Measurements from ENCODE around the gene SCN3B.

SCN3B gene

GRCh38 chr11:123594921-123595320 lies 59.5 kb downstream of the SCN3B start:
- no peak for DNase-seq (ENCODE audit: low spot score)

- no peak for DNase-seq (ENCODE audit: low spot score)
Observed at GRCh38 chr11:123594188-123594901, 60.1 kb downstream of the SCN3B start.

DNA sequence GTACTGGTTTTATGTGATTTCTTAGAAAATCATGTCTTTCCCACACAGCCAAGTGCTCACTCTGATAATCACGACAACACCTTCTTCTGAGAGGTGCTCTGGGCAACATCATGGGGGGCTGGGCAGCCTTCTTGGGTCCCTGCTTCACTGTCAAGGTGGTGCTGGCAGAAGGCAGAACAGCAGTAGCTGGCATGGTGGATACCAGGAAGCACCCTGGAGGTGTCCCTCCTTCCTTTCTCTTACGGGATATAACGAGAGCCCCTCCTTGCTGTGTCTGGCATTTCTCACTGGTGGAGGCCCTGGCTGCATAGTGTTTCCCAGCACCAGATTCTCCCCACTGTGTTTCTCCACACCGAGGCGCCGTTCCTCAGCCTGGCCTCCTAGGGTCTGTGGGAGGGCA lies 60.9 kb downstream of the SCN3B start:
- no peak for DNase-seq (ENCODE audit: low spot score)

DNA sequence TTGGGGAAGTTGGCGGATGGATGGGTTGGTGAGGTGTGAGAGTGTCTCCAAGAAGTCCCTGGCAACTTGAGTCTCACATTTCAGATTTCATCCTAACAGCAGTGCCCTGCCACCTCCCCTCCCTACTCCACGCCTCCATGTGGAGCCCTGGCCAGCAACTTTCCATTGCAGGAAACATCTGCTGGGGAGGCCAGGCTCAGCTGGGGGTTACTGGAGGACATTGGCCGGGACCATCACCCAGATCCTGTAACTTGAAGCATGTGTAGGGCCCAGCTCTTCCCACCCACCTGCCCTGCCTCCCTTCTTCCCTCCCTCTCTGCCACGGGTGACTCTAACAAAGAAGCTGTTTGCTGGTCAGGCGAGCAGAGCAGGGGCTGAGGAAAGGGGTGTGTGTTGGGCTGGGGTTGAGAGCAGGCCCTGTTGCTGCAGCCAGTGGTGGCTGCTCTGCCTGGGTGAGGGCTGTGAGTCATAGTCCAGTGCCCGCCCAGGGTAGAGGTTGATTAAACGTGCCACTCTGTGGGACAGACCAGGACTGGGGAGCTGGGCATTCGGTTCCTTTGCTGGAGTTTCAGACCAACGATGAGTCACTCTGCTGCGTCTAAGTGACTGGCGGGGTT lies 64.0 kb downstream of the SCN3B start:
- no peak for DNase-seq (ENCODE audit: low spot score)

DNA sequence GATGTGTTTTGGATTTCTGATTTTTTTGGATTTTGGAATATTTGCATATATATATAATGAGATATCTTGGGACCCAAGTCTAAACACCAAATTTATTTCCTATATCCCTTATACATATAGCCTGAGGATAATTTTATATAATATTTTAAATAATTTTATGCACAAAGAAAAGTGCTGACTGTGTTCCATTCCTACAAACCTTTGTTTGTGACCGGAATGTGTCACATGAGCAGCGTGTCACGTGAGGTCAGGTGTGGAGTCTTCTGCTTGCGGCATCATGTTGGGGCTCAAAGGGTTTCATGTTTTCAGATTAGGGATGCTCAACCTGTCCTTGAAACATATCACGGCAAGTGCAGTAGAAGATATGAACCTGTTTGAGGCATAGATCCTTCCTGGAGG lies 65.6 kb downstream of the SCN3B start:
- DNase-seq (ENCODE audit: low spot score), result no peak

DNA sequence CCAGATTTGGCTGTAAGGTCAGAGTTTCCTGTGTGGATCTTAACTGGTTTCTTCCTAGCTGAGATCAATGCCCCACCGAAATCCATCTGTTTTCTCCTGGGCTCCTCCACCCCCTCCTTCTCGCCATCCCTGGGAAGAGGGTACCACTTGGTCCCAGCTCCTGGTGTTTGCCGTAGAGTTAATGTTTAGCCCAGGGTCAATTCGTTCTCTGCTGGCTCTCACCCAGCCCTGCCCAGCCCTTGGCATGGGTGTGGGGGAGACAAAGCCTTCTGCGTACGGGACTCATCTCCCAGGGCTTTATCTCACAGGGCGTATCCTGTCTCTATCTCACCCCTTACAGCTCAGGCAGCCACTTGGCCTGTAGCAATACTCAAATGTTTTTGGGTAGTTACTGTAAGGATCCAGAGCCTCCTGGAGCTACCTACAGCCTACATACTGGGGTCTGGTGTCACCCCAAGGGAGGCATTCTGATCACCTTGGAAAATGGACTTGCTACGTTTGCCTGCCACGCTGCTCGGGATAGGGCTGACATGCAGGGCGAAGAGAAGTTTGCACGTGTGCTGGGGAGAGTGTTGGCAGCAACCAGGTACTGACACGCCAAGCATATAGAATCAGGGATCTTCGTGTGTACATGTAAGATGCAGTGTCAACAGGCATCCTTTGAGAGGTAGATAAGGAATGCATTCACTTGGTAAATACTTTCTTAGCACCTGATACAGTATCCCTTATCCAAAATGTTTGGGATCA lies 66.1 kb downstream of the SCN3B start:
- no peak for DNase-seq (ENCODE audit: low spot score)

GRCh38 chr11:123587559-123587958 lies 66.9 kb downstream of the SCN3B start:
- no peak for DNase-seq (ENCODE audit: low spot score)

GRCh38 chr11:123587044-123587443 lies 67.4 kb downstream of the SCN3B start:
- no peak for DNase-seq (ENCODE audit: low spot score)

- DNase-seq (ENCODE audit: low spot score), result no peak
Observed at GRCh38 chr11:123586568-123586967, 67.9 kb downstream of the SCN3B start.

DNA sequence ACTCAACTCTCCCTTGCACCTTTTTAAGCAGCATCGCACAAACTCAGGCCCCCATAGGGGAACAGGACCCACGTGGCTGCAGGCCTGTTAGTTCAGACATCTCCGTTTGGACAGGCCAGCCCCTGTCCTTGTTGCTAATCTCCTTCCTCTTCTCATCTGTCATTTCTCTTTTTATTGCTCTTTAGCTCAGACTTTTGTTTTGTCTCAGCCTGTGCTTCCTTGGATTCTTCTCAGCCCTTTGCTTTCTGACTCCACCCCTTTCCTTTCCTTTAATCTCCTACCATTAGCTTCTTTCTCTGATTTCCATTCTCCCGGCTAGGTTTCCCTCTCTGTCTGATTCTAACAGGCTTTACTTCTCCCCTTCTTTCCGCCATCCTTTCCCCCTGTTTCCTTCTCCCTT lies 68.7 kb downstream of the SCN3B start:
- DNase-seq (ENCODE audit: low spot score), result no peak

GRCh38 chr11:123585206-123585605 lies 69.2 kb downstream of the SCN3B start:
- DNase-seq (ENCODE audit: low spot score), result no peak

GRCh38 chr11:123584737-123585136 lies 69.7 kb downstream of the SCN3B start:
- no peak for DNase-seq (ENCODE audit: low spot score)

GRCh38 chr11:123584186-123584585 lies 70.2 kb downstream of the SCN3B start:
- no peak for DNase-seq (ENCODE audit: low spot score)

DNA sequence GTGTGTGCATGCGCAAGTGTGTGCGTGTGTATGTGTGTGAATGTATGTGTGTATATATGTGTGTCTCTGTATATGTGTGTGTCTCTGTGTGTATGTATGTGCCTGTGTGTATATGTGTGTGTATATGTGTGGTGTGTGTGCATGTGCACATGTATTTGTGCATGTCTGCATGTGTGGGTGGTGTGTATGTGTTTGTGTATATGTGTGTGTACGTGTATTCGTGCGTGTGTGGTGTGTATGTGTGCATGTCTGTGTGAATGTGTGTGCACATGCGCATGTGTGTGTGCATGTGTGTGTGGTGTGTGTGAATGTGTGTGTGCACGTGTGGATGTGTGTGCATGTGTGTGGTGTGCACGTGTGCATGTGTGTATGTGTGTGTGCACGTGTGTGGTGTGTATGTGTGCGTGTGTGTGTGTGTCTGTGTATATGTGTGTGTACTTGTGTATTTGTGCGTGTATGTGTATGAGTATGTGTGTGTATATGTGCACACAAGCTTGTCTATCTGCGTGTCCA lies 71.4 kb downstream of the SCN3B start:
- no peak for DNase-seq (ENCODE audit: low spot score)

GRCh38 chr11:123581651-123582399 lies 72.6 kb downstream of the SCN3B start:
- DNase-seq (ENCODE audit: low spot score), result no peak

GRCh38 chr11:123580557-123581275 lies 73.7 kb downstream of the SCN3B start:
- peak; percentile 83 for DNase-seq (ENCODE audit: low spot score)

DNA sequence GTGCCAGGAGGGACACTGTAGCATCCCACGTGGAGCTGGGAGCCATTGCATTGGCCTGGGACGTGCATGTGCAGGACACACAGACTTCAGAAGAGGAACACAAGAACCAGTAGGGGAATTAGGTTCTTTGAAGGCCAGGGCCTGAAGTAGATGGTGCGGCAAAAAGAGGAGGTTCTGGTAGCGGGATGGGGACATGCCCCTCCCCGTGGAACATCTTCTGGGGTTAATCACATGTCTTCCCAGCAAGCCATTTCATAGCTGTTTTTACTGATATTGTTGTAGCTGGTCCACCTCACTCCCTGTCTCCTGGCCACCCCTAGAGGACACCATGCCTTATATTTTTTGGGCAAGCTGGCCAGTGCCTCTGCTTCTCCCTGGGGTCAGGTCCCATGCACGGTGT lies 74.3 kb downstream of the SCN3B start:
- DNase-seq (ENCODE audit: low spot score), result no peak

DNA sequence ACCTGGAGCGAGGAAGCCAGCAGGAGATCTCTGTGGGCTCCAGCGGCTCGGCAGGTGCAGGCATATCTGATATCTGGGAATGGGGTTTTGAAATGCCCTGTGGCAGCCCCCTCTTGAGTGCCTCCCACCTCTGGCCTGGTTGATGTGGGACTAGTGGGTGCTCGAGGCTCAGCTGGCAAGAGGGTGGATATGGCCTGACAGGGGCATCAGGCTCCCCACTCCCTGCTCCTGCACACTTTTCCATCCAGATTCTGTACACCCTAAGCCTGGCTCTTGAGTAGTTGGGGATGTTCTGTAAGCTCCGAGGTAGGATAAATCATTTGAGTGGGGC lies 75.0 kb downstream of the SCN3B start:
- no peak for DNase-seq (ENCODE audit: low spot score)

All from germinal center (tissue), 1 donor.